Uterus (tissue), 4 donors: ENCODE results near the gene LARP1B. TPM values are rescaled to one million over a fixed set of nuclear protein-coding genes. Genes with fewer than 3 reads are reported as not detected.
"Not testable (repeated sequence)": the region's sequence is repeated elsewhere in the genome, so short reads cannot be mapped to it uniquely, and the experiment has no call there.

Experiments
- DNase-seq, 2 donors: peaks; one replicate each; pipeline ENCODE4 v3.0.0-alpha.2; 2019 to 2020
- H3K27ac ChIP-seq, 2 donors: fragments of 200-600 bp; sonication (generic); 1 replicate in 1 of 2; 2 replicates in 1 of 2; pipeline ENCODE4 v1.5.1; 2016 to 2018
- H3K27me3 ChIP-seq, 2 donors: fragments of 200-600 bp; sonication (generic); one replicate each; pipeline ENCODE4 v1.5.1; 2018 to 2019; ENCODE audit warnings: control low read depth in 1 of 2
- H3K36me3 ChIP-seq, 2 donors: fragments of 200-600 bp; sonication (generic); one replicate each; pipeline ENCODE4 v1.5.1; 2019; ENCODE audit warnings: control low read depth in 1 of 2
- H3K4me1 ChIP-seq, 2 donors: fragments of 200-600 bp; sonication (generic); one replicate each; pipeline ENCODE4 v1.5.1; 2018 to 2019; ENCODE audit warnings: control low read depth in 1 of 2
- H3K4me3 ChIP-seq, 2 donors: fragments of 200-600 bp; sonication (generic); 1 replicate in 1 of 2; 2 replicates in 1 of 2; pipeline ENCODE4 v1.5.1; 2018 to 2019; ENCODE audit warnings: mild to moderate bottlenecking in 1 of 2
- H3K9me3 ChIP-seq, 2 donors: fragments of 200-600 bp; sonication (generic); one replicate each; pipeline ENCODE4 v1.5.1; 2019; ENCODE audit warnings: control low read depth in 1 of 2
- CTCF ChIP-seq, 4 experiments: fragments of 200-600 bp in 2 of 4; fragments of 450-650 bp in 2 of 4; sonication (generic) in 2 of 4; IDR thresholded peaks; one replicate each; pipeline ENCODE4 v1.5.1; 2016 to 2019; ENCODE audit warnings: antibody characterized with exemption in 4 of 4, mild to moderate bottlenecking in 2 of 4, moderate library complexity in 1 of 4
- POLR2A ChIP-seq, 2 donors: fragments of 450-650 bp; IDR thresholded peaks; one replicate each; pipeline ENCODE4 v1.6.1; 2016; ENCODE audit warnings: antibody characterized with exemption in 2 of 2, mild to moderate bottlenecking in 1 of 2, moderate library complexity in 1 of 2
- intact Hi-C: fragments of 100-400 bp; cut with DNase I; formaldehyde crosslinking; loops from one replicate; pipeline ENCODE4 v1.15.1; 2023; ENCODE audit warnings: low total_unique reads
- total RNA-seq, 4 donors: library from RNA; depleted of rRNA in 3 of 4; stranded (reverse); fragments of >200 nt in 3 of 4; gene quantifications; one replicate each; pipeline versions ENCODE4 v1.1.0 to v1.2.4, GENCODE V29; 2014 to 2023
- donor health status: DM: yes; HTN: yes; CAD: no.

Gene LARP1B
- 10 to 100 TPM; 11.2 to 41.5 (median 36.1) TPM for total RNA-seq

GRCh38 chr4:128060699-128061565 is at the start of gene LARP1B:
LARP1B (plus strand) TSS chr4:128061312; CDS start chr4:128074952, 13,640 bp downstream.
- peak; percentile 94 to 95 for DNase-seq
- intact Hi-C loops, result loop anchor here (10.0 kb wide), 1 partner anchor 96 kb away; the partner anchor contains the start of genes ABHD18 and MFSD8
- peak within 1 kb of the TSS; percentile 88 to 95 for H3K27ac ChIP-seq
- H3K36me3 ChIP-seq, result no peaks in the 10 kb centered on the region
- TF ChIP-seq POLR2A (IDR thresholded peaks at IDR 0.05) (peak; percentile 92 to 94), CTCF (IDR thresholded peaks at IDR 0.05) (peak in 1 of 4 experiments; percentile 2)
- no peaks in the 10 kb centered on the region for H3K9me3 ChIP-seq
- H3K4me1 ChIP-seq, result no peaks in the 10 kb centered on the region
- no peaks in the 10 kb centered on the region for H3K27me3 ChIP-seq
- H3K4me3 ChIP-seq, result peak within 1 kb of the TSS; percentile 80 to 96

GRCh38 chr4:128025319-128025718 is 35.8 kb upstream of the LARP1B start:
- no peak for TF ChIP-seq POLR2A (IDR thresholded peaks at IDR 0.05)
- TF ChIP-seq CTCF (IDR thresholded peaks at IDR 0.05), result no peak
- no peak overlapping the region for H3K27ac ChIP-seq
- H3K36me3 ChIP-seq, result no peaks in the 10 kb centered on the region
- intact Hi-C loops, result no loop called here
- H3K27me3 ChIP-seq, result no peaks in the 10 kb centered on the region
- no peaks in the 10 kb centered on the region for H3K9me3 ChIP-seq
- H3K4me3 ChIP-seq, result no peak overlapping the region
- H3K4me1 ChIP-seq, result no peaks in the 10 kb centered on the region
- no peak for DNase-seq

DNA sequence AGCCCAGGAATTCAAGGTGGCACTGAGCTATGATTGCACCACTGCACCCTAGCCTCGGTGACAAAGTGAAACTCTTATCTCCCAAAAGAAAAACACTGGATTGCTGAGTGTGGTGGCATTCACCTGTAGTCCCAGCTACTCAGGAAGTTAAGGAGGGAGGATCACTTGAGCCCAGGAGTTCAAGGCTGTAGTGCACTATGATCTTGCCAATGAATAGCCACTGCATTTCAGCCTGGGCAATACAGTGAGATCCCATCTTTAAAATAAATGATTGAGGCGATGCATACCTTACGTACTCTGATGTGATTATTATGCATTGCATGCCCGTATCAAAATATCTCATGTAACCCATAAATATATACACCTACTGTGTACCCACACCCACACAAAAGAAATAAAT is 31.2 kb upstream of the LARP1B start:
- Histone ChIP-seq H3K27ac (no peak overlapping the region), H3K4me3 (no peak overlapping the region), H3K27me3 (no peaks in the 10 kb centered on the region), H3K4me1 (no peaks in the 10 kb centered on the region), H3K9me3 (no peaks in the 10 kb centered on the region), H3K36me3 (no peaks in the 10 kb centered on the region)
- TF ChIP-seq POLR2A (IDR thresholded peaks at IDR 0.05) (no peak), CTCF (IDR thresholded peaks at IDR 0.05) (no peak)
- intact Hi-C loops, result no loop called here
- no peak for DNase-seq

DNA sequence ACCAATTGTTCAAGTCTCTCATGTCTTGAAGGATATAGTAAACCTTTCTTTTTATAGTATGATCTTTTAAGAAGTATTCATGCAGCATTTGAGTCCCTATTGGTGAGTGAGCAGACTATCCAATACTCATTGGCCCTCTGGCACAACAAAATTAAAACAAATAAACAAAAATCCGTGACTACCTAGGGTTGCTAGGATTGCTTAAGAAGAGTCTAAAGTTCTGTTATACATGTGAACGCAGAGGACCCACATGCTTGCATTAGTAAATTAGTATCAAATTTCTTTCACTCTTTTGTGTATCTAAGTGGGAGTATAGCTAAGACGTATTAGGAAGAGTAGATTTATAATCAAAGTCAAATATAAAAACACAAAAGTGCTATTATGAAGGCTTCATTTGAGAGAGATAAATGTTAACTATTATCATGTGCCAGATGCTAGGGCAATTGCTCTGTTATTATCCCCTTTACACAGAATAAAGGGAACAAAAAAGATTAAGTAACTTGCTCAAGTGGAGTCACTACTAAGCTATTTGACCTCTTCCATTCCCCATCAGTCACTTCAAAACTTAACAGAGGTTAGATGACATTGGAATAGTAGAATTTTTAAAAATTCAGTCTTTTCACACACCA is 29.2 kb upstream of the LARP1B start:
- Histone ChIP-seq H3K27ac (no peak overlapping the region), H3K4me3 (no peak overlapping the region), H3K9me3 (no peaks in the 10 kb centered on the region), H3K4me1 (no peaks in the 10 kb centered on the region), H3K27me3 (no peaks in the 10 kb centered on the region), H3K36me3 (no peaks in the 10 kb centered on the region)
- DNase-seq, result no peak
- TF ChIP-seq POLR2A (IDR thresholded peaks at IDR 0.05) (no peak), CTCF (IDR thresholded peaks at IDR 0.05) (no peak)
- intact Hi-C loops, result no loop called here

DNA sequence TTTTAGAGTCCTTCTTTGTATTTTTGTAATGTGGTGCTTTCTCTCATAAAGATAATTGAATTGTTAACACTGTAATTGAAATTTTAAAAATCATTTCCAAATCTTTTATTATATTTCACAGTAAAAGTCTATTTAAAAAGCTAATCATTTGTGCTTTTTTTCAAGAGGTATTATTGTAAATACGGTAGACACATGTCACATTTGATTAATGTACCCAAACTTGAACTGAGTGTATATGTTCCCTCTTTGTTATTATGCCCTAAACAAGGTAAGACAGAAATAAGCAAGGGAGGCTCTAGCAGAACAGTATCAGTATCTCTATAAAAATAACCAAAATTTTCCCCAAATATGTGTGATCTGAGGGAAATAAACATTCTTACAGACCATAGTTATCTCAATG is 21.5 kb upstream of the LARP1B start:
- H3K36me3 ChIP-seq, result no peaks in the 10 kb centered on the region
- H3K27ac ChIP-seq, result no peak overlapping the region
- no peak overlapping the region for H3K4me3 ChIP-seq
- no peaks in the 10 kb centered on the region for H3K27me3 ChIP-seq
- no peaks in the 10 kb centered on the region for H3K9me3 ChIP-seq
- TF ChIP-seq CTCF (IDR thresholded peaks at IDR 0.05) (no peak), POLR2A (IDR thresholded peaks at IDR 0.05) (no peak)
- H3K4me1 ChIP-seq, result no peaks in the 10 kb centered on the region
- no peak for DNase-seq
- intact Hi-C loops, result no loop called here

DNA sequence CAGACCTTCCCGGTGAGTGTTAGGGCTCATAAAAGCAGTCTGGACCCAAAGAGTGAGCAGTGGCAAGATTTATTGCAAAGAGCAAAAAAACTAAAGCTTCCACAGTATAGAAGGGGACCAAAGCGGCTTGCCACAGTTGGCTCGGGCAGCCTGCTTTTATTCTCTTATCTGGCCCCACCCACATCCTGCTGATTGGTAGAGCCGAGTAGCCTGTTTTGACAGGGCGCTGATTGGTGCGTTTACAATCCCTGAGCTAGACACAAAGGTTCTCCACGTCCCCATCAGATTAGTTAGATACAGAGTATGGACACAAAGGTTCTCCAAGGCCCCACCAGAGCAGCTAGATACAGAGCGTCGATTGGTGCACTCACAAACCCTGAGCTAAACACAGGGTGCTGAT is 14.1 kb upstream of the LARP1B start:
- H3K9me3 ChIP-seq, H3K27me3 ChIP-seq, H3K4me3 ChIP-seq, H3K4me1 ChIP-seq, H3K27ac ChIP-seq, H3K36me3 ChIP-seq, DNase-seq, intact Hi-C loops: not testable (repeated sequence)

DNA sequence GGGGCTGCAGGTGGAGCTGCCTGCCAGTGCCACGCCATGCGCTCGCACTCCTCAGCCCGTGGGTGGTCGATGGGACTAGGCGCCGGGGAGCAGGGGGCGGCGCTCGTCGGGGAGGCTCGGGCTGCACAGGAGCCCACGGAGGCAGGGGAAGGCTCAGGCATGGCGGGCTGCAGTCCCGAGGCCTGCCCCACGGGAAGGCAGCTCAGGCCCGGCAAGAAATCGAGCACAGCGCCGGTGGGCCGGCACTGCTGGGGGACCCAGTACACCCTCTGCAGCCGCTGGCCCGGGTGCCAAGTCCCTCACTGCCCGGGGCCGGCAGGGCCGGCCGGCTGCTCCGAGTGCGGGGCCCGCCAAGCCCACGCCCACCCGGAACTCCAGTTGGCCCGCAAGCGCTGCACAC is 13.6 kb upstream of the LARP1B start:
- H3K9me3 ChIP-seq, intact Hi-C loops, H3K4me1 ChIP-seq, H3K27ac ChIP-seq, H3K4me3 ChIP-seq, H3K36me3 ChIP-seq, DNase-seq, H3K27me3 ChIP-seq: not testable (repeated sequence)

- H3K9me3 ChIP-seq, H3K4me3 ChIP-seq, H3K36me3 ChIP-seq, H3K4me1 ChIP-seq, intact Hi-C loops, DNase-seq, H3K27ac ChIP-seq, H3K27me3 ChIP-seq: not testable (repeated sequence)
Observed at GRCh38 chr4:128051229-128051628, 9.9 kb upstream of the LARP1B start.
